Measurements from ENCODE around the gene CTIF.
A peak's percentile ranks its signal among the peaks of the same experiment; 100 is the strongest.

CTIF gene

DNA sequence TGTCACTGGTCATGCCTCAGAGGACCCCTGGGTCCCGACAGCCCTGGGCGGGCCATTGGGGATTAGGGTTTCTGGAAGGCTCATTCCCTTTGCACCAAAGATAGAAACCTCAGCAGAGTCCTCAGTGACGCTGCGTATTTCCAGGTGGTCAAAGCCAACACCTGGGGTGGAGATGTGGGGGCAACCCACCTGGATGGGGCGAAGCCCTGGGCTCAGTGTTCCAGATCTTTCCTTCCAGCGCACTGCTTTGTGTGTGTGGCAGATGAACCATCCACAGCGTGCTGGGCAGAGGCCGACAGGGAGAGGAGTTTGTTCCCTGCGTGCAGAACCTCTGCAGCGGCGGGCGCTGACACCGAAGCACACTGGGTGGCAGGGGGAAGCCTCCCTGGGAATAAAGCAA, 143.9 kb downstream of the CTIF start:
- no peak for DNase-seq (ENCODE audit: low spot score)

DNA sequence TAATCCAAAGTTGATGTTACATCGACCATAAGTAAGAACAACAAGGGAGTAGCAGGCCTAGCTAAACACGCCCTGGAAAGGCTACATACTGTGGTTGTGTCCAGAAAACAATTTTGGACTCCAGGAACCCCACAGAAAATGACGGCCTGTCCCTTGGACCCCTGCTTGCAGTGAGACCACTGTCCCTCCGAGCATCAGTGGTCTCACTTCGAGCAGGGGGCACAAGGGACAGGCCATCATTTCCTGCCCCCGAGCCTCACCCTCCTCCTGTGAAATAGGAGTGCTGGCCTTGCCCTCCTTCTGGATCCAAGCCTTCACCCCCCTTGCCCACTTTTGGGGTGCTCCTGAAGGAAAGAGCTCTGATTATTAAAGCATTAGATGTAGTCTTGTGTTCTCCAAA, 144.4 kb downstream of the CTIF start:
- DNase-seq (ENCODE audit: low spot score), result no peak

GRCh38 chr18:48683661-48684060, 144.8 kb downstream of the CTIF start:
- DNase-seq (ENCODE audit: low spot score), result no peak

- no peak for DNase-seq (ENCODE audit: low spot score)
Measured at GRCh38 chr18:48687346-48688042, 148.7 kb downstream of the CTIF start.

- DNase-seq (ENCODE audit: low spot score), result no peak
Measured at GRCh38 chr18:48688961-48689360, 150.1 kb downstream of the CTIF start.

- no peak for DNase-seq (ENCODE audit: low spot score)
Measured at GRCh38 chr18:48689548-48689947, 150.7 kb downstream of the CTIF start.

DNA sequence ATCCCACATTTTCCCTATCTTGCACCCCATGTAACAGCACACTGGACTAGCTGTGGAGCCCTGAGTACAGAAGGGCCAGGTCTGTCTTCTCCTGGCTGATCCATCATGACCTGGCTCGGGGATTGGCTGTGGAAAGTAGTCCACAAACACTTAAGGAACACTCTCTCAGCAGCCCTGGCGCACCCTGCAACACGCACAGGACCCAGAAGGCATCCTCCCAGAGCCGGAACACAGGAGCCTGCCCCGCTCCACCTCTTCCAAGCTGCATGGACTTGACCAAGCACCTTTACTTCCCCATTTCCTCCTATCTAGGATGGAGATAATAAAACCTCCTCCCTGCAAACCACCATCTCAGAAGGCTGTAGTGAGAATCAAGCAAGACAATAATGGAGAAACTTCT, 151.7 kb downstream of the CTIF start:
- DNase-seq (ENCODE audit: low spot score), result no peak

DNA sequence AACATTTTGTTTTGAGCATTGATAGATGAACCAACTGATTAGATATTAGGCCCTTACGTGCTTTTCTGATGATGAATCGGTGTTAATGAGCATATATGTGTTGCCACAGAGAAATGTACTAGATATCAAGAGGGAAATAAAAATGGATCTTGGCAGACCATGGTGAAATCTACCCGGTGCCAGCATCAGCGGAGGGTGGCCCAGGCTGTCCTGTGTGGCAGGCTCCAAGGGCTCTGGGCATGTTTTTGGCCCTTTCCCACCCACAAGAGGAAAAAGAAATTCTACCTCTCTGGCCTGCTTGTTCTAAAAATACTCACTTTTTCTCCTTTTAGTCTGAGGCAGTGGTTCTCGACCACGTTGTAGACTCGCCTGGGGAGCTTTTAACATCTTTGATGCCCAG, 154.2 kb downstream of the CTIF start:
- DNase-seq (ENCODE audit: low spot score), result no peak

DNA sequence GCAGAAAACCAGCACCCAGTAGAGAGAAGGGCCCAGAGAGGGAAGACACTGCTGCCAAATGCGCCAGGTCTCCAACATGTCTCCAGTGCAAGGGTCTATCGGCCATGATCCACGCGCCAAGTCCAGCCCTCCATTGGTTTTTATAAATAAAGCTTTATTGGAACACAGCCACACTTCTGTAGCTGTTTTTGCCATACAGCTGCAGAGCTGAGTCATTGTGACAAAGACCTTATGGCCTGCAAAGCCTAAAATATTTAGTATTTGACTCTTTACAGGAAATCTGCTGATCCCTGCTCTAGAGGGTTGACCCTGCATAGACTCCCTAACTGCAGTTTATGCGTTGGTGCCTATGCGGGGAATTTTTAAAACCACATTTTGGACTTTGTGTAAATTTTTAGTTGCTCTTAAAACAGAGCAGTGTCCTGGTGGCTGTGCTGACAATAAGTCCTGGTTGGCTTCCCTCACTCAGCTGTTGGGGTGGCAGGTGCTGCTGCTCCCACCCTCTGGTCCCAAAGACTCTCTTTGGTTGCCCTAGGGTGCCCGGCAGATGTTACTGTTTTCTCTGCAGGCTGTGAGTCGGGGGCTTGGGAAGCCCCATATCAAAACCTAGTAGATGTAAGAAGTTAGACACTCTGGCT, 154.9 kb downstream of the CTIF start:
- DNase-seq (ENCODE audit: low spot score), result peak; percentile 34

DNA sequence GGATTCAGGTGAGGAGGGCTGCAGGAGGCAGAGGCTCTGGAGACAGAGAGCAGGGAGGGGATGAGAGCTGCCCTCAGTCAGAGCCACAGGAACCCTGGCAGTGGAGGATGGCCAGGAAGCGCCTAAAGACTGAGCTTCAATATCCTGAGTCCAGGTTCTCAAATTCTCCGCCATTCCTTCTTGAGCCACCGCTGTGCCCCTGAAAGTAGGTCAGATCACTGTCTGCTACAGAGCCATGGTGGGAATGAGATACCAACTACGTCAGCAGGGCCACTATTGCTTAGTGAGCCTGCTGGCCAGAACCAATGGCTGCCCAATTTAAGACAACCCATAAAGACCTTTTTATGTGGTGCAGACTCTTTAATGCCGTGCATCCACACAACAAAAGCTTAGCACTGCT, 155.5 kb downstream of the CTIF start:
- DNase-seq (ENCODE audit: low spot score), result no peak

DNA sequence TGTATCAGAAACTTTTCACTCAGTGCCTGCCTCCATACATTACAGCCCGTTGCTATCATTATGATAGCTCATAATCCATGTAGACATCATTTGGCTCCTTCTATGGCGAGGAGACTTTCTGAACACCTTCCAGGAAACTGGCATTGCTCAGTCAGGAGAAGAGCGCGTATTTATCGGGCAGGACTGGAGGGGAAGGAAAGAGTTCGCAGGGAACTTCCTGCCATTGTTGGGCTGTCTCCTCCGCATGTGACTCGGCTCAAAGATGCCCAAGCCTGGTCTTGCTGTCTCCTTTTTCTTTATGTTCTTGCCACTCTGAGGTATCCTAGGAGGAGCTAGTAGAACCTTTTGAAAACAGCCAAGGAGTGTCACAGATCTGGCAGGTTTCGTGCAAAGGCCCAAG, 156.8 kb downstream of the CTIF start:
- no peak for DNase-seq (ENCODE audit: low spot score)

DNA sequence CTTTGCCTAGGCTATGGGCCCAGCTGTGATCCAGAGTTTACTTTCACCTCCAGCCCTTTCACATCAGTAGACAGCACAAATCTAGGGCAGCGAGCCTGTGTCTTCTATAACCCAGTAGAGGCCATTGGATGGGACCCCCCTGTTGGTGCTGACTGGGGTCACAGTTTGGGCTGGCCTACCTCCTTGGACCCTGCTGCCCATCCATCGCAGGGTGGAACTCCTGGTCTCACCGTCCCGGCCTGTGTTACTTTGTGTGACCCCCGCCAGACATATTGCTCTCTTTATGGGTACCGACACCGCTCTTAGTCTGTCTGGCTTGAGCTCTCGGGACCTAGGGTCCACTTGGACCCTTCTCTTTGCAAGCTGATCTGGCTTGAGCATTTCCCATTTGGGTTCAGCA, 157.4 kb downstream of the CTIF start:
- no peak for DNase-seq (ENCODE audit: low spot score)

GRCh38 chr18:48697441-48697840, 158.6 kb downstream of the CTIF start:
- DNase-seq (ENCODE audit: low spot score), result no peak

- DNase-seq (ENCODE audit: low spot score), result no peak
Measured at GRCh38 chr18:48698707-48699106, 159.9 kb downstream of the CTIF start.

- no peak for DNase-seq (ENCODE audit: low spot score)
Measured at GRCh38 chr18:48699761-48700160, 160.9 kb downstream of the CTIF start.

DNA sequence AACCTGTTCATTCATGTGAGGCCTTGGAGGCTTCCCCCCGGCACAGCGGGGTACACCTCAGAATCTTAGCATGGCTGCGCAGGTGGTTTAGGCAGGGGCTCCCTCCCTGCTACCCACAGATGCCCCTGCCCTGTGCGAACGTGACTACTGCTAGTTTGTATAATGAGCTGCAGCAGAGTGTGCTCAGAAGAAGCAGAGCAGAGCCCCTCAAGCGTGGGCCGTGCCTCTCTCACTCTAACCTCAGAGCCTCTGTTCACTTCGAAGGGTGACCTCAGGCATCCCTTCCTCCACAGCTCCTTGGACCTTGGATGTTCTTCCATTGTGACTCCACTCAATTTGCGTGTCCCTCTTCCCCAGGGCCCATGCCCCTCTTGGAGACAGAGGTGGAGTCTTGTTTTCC, 161.6 kb downstream of the CTIF start:
- DNase-seq (ENCODE audit: low spot score), result no peak

- no peak for DNase-seq (ENCODE audit: low spot score)
Measured at GRCh38 chr18:48702346-48703027, 163.7 kb downstream of the CTIF start.

DNA sequence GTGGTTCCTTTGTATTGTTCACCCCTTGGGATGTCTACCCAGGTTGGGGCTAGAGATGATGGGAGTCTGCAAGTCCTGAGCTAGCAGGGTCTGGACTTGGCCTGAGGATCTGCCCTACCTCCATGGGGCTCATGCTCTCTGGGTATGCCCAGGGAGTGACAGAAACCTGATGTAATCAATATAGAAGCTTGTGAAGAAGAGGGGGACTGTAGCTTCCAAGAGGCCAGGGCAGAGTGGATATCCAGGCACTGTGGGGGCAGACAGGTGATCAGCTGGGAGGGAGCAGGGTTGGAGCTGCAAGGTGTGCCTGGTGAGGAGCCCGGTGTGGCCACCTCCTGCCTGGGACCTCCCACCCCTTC, 164.2 kb downstream of the CTIF start:
- DNase-seq (ENCODE audit: low spot score), result no peak

DNA sequence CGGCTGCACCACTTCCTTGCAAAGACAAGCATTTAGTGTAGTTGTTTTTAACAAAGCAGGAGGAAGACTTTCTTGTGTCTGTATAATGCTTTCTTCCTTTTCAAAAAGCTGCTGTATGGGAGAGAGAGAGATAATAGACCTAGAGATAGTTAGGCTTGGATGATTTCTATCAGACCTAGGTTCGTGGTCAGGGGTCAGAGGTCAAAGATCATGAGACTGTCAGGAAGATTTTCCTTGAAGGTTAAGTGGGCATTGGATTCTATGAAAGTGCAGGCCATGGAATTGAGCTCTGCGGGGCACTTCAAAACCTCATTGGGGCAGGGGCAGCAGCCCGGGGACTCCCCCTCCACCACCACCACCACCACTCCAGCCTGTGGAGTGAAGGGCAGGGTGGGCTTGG, 164.6 kb downstream of the CTIF start:
- DNase-seq (ENCODE audit: low spot score), result no peak

DNA sequence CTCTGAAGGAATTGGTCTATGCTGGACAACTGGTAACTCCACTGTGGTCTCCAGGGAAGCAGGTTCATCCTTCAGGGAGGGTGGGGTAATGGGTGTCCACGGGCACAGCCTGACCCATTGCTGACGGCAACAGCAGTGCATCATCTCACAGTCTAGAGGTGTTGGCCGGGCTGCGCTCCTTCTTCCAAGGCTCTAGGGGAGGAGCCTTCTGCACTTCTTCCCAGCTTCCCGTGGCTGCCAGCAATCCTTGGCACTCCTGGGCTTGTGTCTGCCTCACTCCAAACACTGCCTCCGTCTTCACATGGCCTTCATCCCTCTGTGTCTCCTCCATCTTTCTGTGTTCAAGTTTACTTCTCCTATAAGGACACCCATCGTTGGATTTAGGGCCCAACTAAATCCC, 166.2 kb downstream of the CTIF start:
- DNase-seq (ENCODE audit: low spot score), result no peak

GRCh38 chr18:48705531-48705930, 166.7 kb downstream of the CTIF start:
- no peak for DNase-seq (ENCODE audit: low spot score)

GRCh38 chr18:48706731-48707130, 167.9 kb downstream of the CTIF start:
- DNase-seq (ENCODE audit: low spot score), result no peak

DNA sequence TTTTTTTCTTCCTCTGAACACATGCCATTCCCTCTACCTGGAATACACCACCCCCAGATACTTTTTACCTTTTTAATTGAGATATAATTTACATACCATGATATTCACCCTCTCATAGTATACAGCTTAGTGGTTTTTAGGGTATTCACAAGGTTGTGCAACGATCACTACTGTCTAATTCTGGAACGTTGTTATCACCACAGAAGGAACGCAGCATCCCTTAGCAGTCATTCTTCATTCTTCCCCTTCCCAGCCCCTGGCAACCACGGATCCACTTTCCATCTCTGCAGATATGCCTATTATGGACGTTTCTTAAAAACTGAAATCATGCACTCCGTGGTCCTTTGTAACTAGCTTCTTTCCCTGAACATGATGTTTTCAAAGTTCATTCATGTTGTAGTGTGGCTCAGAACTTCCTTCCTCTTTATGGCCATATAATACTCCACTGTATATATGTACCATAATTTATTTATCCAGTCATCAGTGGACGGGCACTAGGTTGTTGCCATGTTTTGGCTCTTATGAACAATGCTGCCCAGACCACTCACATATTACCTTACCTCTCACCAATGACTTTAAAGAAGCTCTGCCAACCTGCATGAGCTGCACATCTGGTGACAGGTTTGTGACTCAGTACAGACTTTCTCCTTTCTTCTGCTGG, 168.9 kb downstream of the CTIF start:
- DNase-seq (ENCODE audit: low spot score), result no peak

Measured in hepatic stellate cell (primary cell).